OCI-LY3 (cell line): ENCODE data around the gene BMPER.

ENCODE experiments used
- EZH2phosphoT487 ChIP-seq: fragments of 200-600 bp; shearing (Covaris generic); IDR thresholded peaks from 2 replicates; pipeline ENCODE4 v1.6.1; 2018; ENCODE audit warnings: antibody characterized with exemption, mixed run types, low read depth
- TF ChIP-seq, protein P1 (sequence below): fragments of 200-600, 300-600 bp; sonication (generic); IDR thresholded peaks from 2 replicates; pipeline ENCODE4 v1.5.1; 2014; ENCODE audit warnings: antibody characterized with exemption, low read length, low read depth

GRCh38 chr7:34137176-34137575 is 231.8 kb downstream of the BMPER start:
- TF ChIP-seq, protein P1, sequence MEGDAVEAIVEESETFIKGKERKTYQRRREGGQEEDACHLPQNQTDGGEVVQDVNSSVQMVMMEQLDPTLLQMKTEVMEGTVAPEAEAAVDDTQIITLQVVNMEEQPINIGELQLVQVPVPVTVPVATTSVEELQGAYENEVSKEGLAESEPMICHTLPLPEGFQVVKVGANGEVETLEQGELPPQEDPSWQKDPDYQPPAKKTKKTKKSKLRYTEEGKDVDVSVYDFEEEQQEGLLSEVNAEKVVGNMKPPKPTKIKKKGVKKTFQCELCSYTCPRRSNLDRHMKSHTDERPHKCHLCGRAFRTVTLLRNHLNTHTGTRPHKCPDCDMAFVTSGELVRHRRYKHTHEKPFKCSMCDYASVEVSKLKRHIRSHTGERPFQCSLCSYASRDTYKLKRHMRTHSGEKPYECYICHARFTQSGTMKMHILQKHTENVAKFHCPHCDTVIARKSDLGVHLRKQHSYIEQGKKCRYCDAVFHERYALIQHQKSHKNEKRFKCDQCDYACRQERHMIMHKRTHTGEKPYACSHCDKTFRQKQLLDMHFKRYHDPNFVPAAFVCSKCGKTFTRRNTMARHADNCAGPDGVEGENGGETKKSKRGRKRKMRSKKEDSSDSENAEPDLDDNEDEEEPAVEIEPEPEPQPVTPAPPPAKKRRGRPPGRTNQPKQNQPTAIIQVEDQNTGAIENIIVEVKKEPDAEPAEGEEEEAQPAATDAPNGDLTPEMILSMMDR = no peak
- no peak for TF ChIP-seq EZH2phosphoT487
